GM21360 (cell line): Measurements from ENCODE around the gene PCDH20.
"Not testable (repeated sequence)": the region's sequence is repeated elsewhere in the genome, so short reads cannot be mapped to it uniquely, and the experiment has no call there.

Experiments used
- ATAC-seq: cut with Tn5 transposase; IDR thresholded peaks from one replicate; pipeline ENCODE4 v1.9.1; 2021; ENCODE audit warnings: mild to moderate bottlenecking, moderate library complexity; ENCODE audit not compliant: unreplicated experiment

The PCDH20 gene, protein sequence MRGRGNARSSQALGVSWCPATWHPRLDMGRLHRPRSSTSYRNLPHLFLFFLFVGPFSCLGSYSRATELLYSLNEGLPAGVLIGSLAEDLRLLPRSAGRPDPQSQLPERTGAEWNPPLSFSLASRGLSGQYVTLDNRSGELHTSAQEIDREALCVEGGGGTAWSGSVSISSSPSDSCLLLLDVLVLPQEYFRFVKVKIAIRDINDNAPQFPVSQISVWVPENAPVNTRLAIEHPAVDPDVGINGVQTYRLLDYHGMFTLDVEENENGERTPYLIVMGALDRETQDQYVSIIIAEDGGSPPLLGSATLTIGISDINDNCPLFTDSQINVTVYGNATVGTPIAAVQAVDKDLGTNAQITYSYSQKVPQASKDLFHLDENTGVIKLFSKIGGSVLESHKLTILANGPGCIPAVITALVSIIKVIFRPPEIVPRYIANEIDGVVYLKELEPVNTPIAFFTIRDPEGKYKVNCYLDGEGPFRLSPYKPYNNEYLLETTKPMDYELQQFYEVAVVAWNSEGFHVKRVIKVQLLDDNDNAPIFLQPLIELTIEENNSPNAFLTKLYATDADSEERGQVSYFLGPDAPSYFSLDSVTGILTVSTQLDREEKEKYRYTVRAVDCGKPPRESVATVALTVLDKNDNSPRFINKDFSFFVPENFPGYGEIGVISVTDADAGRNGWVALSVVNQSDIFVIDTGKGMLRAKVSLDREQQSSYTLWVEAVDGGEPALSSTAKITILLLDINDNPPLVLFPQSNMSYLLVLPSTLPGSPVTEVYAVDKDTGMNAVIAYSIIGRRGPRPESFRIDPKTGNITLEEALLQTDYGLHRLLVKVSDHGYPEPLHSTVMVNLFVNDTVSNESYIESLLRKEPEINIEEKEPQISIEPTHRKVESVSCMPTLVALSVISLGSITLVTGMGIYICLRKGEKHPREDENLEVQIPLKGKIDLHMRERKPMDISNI

DNA sequence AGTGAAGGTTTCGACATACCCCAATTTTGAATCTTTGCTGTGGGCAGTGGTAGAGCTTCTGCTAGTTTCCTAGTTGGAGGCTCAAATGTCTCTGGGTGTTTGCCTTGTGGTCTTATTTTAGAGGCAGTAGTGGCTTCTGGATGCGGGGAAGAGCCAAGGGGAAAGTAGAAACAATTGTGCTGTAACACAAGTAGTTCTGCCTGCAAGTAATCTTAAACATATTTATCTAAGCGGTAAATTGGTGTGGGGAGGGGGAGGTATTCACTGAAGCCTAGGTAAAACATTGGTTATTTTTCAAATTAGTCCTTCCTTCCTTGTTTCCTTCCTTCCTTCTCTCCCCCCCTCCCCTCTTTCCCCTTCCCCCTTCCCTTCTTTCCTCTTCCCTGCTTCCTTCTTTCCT, at the start of gene PCDH20:
Gene PCDH20 (minus strand): TSS at position 101 of the 400 bp plus-strand sequence. CDS start 691 bp downstream, outside the sequence.
- ATAC-seq, result no peak

DNA sequence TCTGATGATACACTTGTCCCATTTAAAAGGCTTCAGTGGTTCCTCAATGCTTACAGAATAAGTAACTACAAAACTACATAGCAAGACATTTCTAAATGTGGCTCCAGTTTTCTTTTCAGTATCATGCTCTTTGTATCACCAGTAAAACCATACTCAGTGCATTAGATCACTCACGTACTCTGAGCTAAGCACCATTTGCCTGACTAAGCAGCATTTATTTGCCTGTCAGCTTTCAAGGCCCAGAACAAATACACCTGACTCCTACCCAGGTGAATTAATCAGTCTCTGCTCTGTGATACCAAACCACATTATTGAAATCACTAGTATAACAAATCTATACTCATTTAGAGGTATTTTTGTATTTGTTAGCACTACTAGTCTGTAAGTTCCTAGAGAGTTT, 47.4 kb upstream of the PCDH20 start:
- no peak for ATAC-seq

DNA sequence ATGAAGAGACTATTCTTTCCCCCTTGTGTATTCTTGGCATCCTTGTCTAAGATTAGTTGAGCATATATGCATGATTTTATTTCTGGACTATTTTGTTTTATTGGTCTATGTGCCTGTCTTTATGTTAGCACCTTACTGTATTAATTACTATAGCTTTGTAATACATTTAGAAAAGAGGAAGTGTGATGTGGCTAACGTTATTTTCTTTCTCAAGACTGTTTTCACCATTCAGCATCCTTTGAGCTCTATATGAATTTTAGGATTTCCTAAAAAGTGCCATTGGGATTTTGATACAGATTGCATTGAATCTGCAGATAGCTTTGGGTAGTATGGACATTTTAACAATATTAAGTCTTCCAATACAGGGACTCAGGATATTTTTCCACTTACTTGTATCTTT, 37.5 kb upstream of the PCDH20 start:
- no peak for ATAC-seq

DNA sequence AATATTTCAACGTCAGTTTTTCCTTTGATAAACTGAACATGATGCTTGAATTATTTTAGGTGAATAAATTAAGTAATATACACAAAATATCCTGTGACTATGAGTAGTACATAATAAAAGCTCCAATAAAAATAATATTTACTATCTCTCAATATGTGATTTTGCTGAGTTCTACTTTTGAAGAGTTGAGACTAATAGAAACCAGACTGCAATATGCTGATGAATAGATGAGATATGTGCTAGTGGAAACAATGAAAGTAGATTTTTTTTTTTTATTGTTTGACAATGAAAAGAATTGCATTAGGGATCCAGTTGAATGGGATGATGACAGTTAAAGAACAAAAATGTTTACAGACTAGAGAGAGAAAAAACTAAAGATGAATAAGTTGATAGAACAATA, 16.4 kb upstream of the PCDH20 start:
- no peak for ATAC-seq

DNA sequence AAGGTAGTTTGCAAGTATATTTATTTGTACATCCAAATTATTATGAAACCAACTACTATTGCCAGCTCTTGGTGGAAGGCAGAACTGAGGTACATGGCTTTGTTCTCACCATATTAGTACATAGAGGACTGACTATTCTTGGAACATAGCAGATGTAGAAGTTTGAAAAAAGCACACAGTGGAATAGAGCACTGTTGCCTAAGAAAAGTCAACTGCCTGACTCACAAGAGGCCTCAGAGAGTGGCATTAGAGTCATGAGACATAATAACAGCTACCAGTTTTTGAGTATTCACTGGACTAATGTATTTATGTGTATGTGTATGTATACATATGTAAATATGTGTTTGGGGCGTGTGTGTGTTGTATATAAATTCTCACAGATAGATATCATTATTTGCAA, 8.3 kb upstream of the PCDH20 start:
- no peak for ATAC-seq

DNA sequence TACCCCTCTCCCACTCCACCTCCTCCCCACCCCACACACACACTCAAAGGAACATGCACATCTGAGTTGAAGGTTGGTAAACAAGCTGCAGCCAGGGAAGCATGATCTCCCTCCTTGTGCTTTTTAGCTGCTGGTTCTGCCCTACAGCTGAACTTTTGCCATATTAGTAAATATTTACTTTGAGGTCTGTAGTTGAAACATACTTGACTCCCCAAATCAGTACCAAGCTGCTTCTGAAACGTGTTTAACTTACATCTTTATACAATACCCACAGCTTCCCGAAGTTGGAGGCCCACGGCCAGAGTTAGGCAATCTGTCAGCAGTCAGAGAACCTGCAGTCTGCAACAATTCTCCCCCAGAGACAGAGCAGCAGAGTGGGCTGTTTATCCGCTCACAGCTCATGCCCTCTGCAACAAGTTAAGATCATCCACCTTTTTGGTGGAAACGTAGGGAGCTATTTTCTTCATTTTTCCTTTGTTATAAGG, 1.5 kb upstream of the PCDH20 start:
- ATAC-seq, result no peak

DNA sequence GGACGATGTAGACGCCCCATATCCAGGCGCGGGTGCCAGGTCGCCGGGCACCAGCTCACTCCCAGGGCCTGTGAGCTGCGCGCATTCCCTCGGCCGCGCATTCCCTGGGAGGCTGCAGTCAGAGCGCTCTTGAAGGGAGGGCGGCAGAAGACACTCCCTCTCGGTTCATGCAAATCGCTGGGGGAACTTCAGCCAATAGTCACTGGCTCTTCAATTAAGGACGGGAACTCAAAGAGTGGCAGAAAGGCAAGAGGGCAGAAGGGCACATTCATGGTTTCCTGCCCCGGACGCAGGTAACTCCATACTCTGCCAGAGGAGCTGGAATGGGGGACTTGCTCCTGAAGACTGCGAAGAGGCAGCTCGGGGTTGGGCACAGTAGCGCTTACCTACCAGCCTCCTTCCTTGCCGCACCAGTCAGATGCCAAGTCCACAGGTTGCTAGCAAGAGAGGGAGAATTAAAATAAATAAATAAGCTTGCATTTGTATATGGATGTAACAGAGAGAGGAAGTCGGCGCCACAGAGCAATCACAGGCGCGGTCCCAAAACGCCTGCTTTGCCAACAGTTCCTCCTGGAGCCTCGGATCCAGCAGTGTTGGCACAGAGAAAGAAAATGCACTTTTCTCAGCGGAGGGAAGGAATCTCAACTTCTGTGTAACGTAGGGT, 459 bp downstream of the PCDH20 start:
- no peak for ATAC-seq

DNA sequence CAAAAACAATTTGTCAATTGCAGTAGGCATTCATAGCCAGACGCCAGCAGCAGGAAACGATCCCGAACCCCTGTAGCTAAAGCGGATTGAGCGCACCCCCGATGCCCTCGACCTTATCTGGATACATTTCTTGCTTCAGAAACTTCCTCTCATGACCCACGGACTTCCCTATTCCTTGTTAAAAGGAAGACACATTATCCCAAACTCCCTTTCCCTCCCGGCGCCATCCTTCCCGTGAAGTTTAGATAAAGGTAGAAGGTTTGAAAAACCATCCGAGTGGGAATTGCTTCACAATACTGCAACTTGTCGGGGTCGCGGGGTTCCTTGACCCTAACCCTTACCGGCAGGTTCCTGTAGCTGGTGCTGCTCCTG, 977 bp downstream of the PCDH20 start:
- ATAC-seq, result no peak

DNA sequence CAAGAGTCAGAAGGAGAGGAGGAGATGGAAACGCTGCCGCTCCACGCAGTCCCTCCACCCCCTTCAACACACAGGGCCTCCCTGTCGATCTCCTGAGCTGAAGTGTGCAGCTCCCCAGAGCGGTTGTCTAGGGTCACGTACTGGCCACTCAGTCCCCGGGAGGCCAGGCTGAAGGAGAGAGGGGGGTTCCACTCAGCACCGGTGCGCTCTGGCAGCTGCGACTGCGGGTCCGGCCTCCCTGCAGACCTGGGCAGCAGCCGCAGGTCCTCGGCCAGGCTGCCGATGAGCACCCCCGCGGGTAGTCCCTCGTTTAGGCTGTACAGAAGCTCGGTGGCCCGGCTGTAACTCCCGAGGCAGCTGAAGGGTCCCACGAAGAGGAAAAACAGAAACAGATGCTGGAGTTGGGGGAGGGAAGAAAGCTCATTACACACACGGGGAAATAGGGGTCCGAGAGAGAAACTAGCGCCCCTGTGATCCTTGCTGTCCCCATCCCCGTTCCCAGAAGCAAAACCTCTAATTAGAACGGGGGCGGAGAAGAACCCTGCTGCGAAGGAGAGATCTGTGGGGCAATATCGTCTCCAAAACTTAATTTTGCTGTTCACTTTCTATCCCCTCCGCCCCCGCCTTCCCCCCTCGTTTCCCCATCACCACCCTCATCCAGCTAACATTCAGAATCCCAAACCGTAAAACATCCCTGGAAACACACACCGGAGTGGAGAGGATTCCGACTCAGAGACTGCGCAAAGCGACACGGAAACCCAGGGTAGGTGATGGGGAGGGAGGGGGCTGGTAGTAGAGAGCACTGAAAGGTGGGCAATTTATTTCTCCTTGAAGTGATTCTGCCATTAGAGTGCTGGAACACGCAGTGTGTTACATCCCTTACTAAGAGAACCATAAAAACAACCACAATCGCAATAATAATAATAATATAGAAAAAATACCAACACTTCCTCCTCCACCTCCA, 1.8 kb downstream of the PCDH20 start:
- ATAC-seq, result no peak

DNA sequence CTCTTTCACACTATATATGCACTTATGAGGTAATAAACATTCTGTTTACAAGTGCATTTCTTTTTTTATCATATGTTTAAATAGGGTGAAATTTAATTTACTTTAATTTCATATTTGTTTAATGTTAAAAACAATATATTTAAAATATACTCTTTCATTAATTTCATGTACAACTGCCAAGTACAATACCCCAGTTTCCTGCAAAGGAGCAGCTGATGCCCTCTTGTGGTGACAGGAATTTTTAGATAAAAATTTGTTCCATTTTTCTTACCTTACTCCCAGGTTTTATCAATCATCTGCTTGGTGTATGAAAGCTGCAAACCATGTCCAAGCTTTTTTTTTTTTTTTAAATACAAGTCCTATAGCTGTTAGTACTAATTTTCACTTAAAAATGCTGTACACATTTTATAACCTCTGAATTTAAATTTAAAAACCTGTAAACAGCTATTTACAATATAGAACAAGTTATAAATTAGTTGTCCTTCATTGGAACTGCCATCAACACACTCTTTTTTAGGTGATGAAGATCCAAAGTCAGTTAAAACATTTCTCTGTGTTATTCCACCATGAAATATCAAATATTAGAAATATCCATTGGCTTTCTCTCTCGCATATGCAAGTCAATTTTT, 4.9 kb downstream of the PCDH20 start:
- ATAC-seq, result no peak

DNA sequence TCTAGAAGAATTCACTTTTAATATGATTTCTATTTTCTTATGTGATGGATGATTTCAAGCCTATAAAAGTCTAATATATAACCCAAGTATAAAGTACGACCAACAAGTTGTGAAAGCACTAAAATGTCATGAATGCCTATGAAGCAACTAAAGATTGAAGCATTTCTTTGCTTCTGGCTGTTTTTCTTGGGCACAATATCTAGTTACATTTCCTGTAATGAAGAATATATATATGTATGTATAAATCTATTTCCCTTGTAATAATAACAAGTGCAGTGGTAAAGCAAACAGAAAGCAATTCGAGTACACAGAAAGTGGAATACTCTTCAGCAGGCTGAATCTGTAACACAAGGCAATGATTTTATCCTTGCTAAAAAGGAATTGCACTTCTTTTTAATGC, 5.4 kb downstream of the PCDH20 start:
- ATAC-seq, result no peak

DNA sequence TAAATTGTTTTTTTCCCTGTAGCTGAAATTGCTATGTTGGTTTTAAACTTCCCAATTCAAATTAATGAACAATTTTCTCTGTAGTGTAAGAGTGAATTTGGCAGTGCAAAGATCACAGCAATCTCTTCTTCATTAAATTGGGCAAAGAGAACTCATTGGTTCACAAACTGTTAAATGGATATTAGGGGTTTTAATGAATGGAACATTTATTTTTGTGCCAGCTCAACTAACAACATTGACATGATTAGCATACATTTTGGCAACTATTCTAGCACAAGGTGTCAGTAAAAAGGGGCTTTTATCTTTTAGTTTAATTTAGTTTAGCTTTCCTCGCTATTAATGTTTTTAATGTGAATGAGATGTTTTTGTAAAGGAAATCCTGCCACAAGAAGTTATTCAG, 7.1 kb downstream of the PCDH20 start:
- no peak for ATAC-seq

DNA sequence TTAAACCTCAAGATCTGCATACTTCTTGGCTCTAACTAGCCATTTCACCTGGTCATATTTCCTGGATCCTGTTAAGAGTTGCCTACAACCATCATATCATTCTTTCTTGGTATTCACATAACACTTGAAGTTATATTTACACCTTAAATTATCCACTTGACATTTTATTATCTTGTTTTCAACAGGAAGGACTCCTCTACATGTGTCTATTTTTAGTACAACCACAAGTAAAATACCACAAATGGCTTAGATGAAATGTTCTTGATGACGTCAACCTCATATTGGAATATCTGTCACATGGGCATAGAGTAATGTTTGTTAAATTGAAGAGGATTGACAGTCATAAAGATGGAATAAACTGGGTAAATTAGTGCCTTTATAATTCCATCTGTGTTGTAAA, 9.4 kb downstream of the PCDH20 start:
- no peak for ATAC-seq

DNA sequence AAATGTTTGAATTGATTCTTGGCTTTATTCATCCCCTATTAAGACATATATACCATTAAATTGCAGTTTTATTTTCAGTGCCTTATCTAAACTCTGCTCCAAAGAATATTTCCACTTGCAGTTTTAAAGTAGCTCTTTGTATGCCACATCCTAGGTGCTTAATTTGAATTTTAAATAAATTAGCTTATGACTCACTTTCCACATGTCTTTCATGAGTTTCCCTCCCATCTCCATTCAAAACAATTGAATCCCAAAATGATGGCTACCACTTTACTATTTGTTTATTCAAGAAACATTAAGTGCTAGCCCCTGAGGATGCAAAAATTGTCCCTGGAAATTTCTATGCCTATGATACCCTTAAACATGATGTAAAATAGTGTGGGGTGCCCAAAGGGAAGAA, 19.5 kb downstream of the PCDH20 start:
- ATAC-seq, result no peak

DNA sequence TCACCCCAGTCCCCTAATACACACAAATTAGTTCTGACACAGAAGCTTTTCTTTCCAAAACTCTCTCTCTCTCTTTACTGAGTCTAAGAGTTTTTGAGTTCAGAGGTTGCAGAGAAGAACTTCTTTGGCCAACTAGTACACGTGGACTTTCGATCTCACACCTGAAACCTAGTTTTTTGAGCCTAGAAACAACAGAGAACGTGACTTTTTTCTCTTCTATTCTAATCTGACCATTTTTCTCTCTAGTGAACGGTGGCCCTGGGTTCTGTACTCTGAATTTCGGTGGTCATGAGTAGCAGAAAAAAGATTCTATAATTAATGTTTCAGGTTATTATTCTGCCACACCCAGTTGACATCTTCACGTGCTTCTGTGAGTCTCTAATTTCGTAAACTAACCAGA, 24.2 kb downstream of the PCDH20 start:
- no peak for ATAC-seq

DNA sequence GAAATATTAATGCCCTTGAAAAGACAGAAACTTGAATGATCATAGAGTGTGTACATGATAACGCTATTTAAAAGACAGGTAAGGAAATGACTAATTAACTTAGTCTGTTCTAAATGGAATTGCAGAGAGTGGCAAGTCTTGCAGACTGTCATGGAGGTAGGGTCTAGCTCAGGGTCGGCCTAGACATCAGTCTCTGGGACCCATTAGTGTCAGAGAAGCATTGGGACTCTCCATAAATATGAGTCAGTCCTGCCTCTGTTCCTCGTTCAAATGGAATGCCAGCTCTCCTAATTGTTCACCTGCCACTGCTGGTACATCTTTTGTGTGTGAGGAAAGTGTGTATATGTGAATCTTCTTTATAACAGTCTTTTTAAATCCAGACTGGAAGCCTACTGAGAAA, 28.0 kb downstream of the PCDH20 start:
- ATAC-seq, result no peak

DNA sequence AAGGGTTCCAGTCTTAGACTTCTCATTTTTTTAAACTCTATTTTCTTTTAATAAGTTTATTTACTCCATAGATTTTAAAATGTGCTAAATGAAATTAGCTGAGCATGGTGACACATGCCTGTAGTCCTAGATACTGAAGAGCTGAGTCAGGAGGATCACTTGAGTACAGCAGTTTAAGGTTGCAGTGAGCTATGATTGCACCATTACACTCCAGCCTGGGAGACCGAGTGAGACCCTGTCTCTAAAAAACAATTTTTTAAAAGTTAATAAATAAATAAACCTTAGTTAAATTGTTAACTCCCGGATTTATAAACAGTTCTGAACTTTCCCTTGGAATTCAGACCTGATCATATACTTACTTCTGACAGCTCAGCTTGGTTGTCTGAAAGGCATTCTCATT, 32.5 kb downstream of the PCDH20 start:
- no peak for ATAC-seq

DNA sequence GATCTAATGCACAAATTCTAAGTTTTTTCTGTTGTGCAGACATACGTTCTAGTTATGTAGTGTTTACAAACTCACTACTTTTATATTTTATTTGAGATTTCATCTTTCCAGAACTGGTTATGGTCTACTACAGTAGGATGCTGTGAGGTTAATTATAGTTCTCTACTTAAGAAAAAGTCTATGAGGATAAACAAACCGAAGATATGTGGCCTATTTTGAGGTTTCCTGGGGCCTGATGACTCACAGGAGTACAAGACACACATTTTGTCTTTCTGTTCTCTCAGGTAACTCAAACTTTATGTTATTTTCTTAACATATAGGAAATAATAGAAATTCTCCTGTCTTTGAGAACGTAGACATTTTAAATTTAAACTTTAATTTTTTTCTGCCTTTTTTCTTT, 45.1 kb downstream of the PCDH20 start:
- ATAC-seq, result no peak

DNA sequence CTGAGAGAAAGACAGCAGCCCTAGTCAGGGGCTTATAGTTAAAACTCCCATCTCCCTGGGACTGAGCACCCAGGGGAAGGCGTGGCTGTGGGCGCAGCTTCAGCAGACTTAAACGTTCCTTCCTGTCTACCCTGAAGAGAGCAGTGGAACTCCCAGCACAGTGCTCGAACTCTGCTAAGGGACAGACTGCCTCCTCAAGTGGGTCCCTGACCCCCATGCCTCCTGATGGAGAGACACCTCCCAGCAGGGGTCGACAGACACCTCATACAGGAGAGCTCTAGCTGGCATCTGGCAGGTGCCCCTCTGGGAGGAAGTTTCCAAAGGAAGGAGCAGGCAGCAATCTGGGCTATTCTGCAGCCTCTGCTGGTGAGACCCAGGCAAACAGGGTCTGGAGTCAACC, 51.0 kb downstream of the PCDH20 start:
- not testable (repeated sequence) for ATAC-seq

DNA sequence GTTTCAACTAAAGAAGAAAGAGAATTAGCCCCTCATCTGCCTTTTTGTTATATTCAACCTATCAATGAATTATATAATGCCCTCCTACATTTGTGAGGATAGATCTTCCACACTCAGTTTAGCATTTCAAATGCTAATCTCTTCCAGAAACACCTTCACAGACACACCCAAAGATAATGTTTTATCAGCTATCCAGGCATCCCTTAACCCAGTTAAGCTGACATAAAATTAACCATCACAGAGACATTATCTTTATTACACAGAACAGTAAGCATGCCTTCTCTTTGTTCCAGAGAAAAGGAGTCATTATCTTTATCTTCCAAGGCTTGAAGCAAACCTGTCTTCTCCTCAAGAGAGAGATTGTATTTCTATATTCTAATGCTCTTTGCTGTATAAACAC, 53.1 kb downstream of the PCDH20 start:
- ATAC-seq, result no peak
